ENCODE measurements around the gene RCOR1.

GRCh38 chr14:102594514-102595175, 2.2 kb downstream of the RCOR1 start:
- peak; percentile 65 for TF ChIP-seq CTCF (IDR thresholded peaks at IDR 0.05; ENCODE audit: poor library complexity, severe bottlenecking)
- no peak for TF ChIP-seq TAF1 (IDR thresholded peaks at IDR 0.05; ENCODE audit: low read depth)
- no peak for TF ChIP-seq EZH2 (IDR thresholded peaks at IDR 0.05; ENCODE audit: borderline replicate concordance, insufficient read depth, low read length, poor library complexity, severe bottlenecking)
- no peak for TF ChIP-seq RAD21 (conservative IDR thresholded peaks at IDR 0.05)

Data from neural cell (in vitro differentiated cells).